ENCODE data around the gene EPHX1. TPM values are rescaled to one million over a fixed set of nuclear protein-coding genes. Genes with fewer than 3 reads are reported as not detected.

EPHX1 gene
- total RNA-seq, 4 donors from 2014 or later = 56.9 to 114 (median 90.6) TPM

GRCh38 chr1:225769687-225770086, 40.2 kb upstream of the EPHX1 start:
- no peak for TF ChIP-seq EP300 (IDR thresholded peaks at IDR 0.05; ENCODE audit: low read depth)
- no peak for TF ChIP-seq POLR2A (IDR thresholded peaks at IDR 0.05)
- no peak for TF ChIP-seq CTCF (IDR thresholded peaks at IDR 0.05)
- no peak for TF ChIP-seq POLR2AphosphoS5 (IDR thresholded peaks at IDR 0.05)
- no peak overlapping the region for H3K27ac ChIP-seq
- no peak overlapping the region for H3K4me3 ChIP-seq
- 89 to 91% methylated on average over 5 of the region's 5 CpGs for WGBS, 2 donors (ENCODE audit: low coverage in 1 of 2)
- no peaks in the 10 kb centered on the region for H3K27me3 ChIP-seq
- intact Hi-C loops (cut with DNase I; ENCODE audit: low total_unique reads) = loop anchor here (10.0 kb wide), 3 partner anchors 75 to 215 kb away; no protein-coding TSS in a partner anchor
- no peaks in the 10 kb centered on the region for H3K9me3 ChIP-seq
- DNase-seq = no peak
- H3K36me3 ChIP-seq = no peaks in the 10 kb centered on the region
- peaks cover 15 to 36% (median 19%) of the 10 kb centered on the region in 4 donors for H3K4me1 ChIP-seq
- in situ Hi-C loops (cut with MboI; ENCODE audit: low pct_ligation_motif_present in 1 of 4, low pct_unique_long_range_greater_than_20kb in 1 of 4, low sequenced_read_pairs in 3 of 4) = loop anchor here (5.0 to 25.0 kb wide), 5 partner anchors 145 to 292 kb away; no protein-coding TSS in a partner anchor

GRCh38 chr1:225770561-225771248, 39.2 kb upstream of the EPHX1 start:
- Histone ChIP-seq H3K4me1 (peaks cover 15 to 35% (median 19%) of the 10 kb centered on the region in 4 donors), H3K27ac (peak overlapping the region in 2 of 4 donors; percentile 49 to 75), H3K27me3 (no peaks in the 10 kb centered on the region), H3K4me3 (no peak overlapping the region), H3K36me3 (no peaks in the 10 kb centered on the region), H3K9me3 (no peaks in the 10 kb centered on the region)
- intact Hi-C loops (cut with DNase I; ENCODE audit: low total_unique reads) = loop anchor here (10.0 kb wide), 3 partner anchors 74 to 216 kb away; no protein-coding TSS in a partner anchor
- in situ Hi-C loops (cut with MboI; ENCODE audit: low pct_ligation_motif_present in 1 of 4, low pct_unique_long_range_greater_than_20kb in 1 of 4, low sequenced_read_pairs in 3 of 4) = loop anchor here in 3 of 4 donors (10.0 to 25.0 kb wide), 3 partner anchors 144 to 286 kb away; no protein-coding TSS in a partner anchor
- no peak for TF ChIP-seq POLR2AphosphoS5 (IDR thresholded peaks at IDR 0.05)
- no peak for TF ChIP-seq CTCF (IDR thresholded peaks at IDR 0.05)
- no peak for TF ChIP-seq EP300 (IDR thresholded peaks at IDR 0.05; ENCODE audit: low read depth)
- TF ChIP-seq POLR2A (IDR thresholded peaks at IDR 0.05) = no peak
- 82 to 94% methylated on average over 5 to 11 of the region's 11 CpGs for WGBS, 2 donors (ENCODE audit: low coverage in 1 of 2)
- DNase-seq = no peak

- H3K27ac ChIP-seq = peak overlapping the region; percentile 40 to 75 (median 55)
- no peaks in the 10 kb centered on the region for H3K27me3 ChIP-seq
- intact Hi-C loops (cut with DNase I; ENCODE audit: low total_unique reads) = loop anchor here (2.0 to 10.0 kb wide), 4 partner anchors 73 to 297 kb away; no protein-coding TSS in a partner anchor
- no peak for DNase-seq
- 66 to 76% methylated on average over 3 to 4 of the region's 4 CpGs for WGBS, 2 donors (ENCODE audit: low coverage in 1 of 2)
- H3K4me3 ChIP-seq = no peak overlapping the region
- TF ChIP-seq CTCF (IDR thresholded peaks at IDR 0.05) = no peak
- TF ChIP-seq POLR2AphosphoS5 (IDR thresholded peaks at IDR 0.05) = no peak
- H3K4me1 ChIP-seq = peaks cover 17 to 39% (median 21%) of the 10 kb centered on the region in 4 donors
- no peaks in the 10 kb centered on the region for H3K9me3 ChIP-seq
- no peaks in the 10 kb centered on the region for H3K36me3 ChIP-seq
- in situ Hi-C loops (cut with MboI; ENCODE audit: low pct_ligation_motif_present in 1 of 4, low pct_unique_long_range_greater_than_20kb in 1 of 4, low sequenced_read_pairs in 3 of 4) = loop anchor here in 3 of 4 donors (10.0 to 25.0 kb wide), 3 partner anchors 143 to 287 kb away; no protein-coding TSS in a partner anchor
Measured at GRCh38 chr1:225771661-225772322, 38.1 kb upstream of the EPHX1 start.

GRCh38 chr1:225772323-225772768, 37.6 kb upstream of the EPHX1 start:
- intact Hi-C loops (cut with DNase I; ENCODE audit: low total_unique reads) (loop anchor here (2.0 to 10.0 kb wide), 4 partner anchors 72 to 298 kb away; no protein-coding TSS in a partner anchor), in situ Hi-C loops (cut with MboI; ENCODE audit: low pct_ligation_motif_present in 1 of 4, low pct_unique_long_range_greater_than_20kb in 1 of 4, low sequenced_read_pairs in 3 of 4) (loop anchor here in 3 of 4 donors (10.0 to 25.0 kb wide), 3 partner anchors 142 to 288 kb away; no protein-coding TSS in a partner anchor)
- WGBS, 2 donors (ENCODE audit: low coverage in 1 of 2) = 0 to 13% methylated on average over 2 to 5 of the region's 5 CpGs
- no peaks in the 10 kb centered on the region for H3K9me3 ChIP-seq
- H3K27me3 ChIP-seq = no peaks in the 10 kb centered on the region
- H3K4me3 ChIP-seq = no peak overlapping the region
- H3K36me3 ChIP-seq = no peaks in the 10 kb centered on the region
- TF ChIP-seq POLR2A (IDR thresholded peaks at IDR 0.05) (no peak), POLR2AphosphoS5 (IDR thresholded peaks at IDR 0.05) (peak in 1 of 3 donors; percentile 27), EP300 (IDR thresholded peaks at IDR 0.05; ENCODE audit: low read depth) (no peak), CTCF (IDR thresholded peaks at IDR 0.05) (peak; percentile 74 to 92 (median 78))
- peak; percentile 89 for DNase-seq
- H3K27ac ChIP-seq = peak overlapping the region; percentile 40 to 75 (median 55)
- peaks cover 14 to 38% (median 25%) of the 10 kb centered on the region in 4 donors for H3K4me1 ChIP-seq

Measured in transverse colon (tissue), 4 donors.